HepG2 (cell line): ENCODE data around the gene BICRA. TPM values are rescaled to one million over a fixed set of nuclear protein-coding genes. Genes with fewer than 3 reads are reported as not detected.

Source experiments
- BHLHE40 ChIP-seq: IDR thresholded peaks from 2 replicates; pipeline ENCODE4 v1.6.1; 2011; ENCODE audit warnings: low read length, improper control_type of control experiment
- CEBPG ChIP-seq: IDR thresholded peaks from 2 replicates; pipeline ENCODE4 v1.6.1; 2016
- FUBP1 ChIP-seq: sonication (generic); formaldehyde crosslinking; IDR thresholded peaks from 2 replicates; pipeline ENCODE4 v1.5.1; 2020; ENCODE audit warnings: missing genetic modification reagents, mild to moderate bottlenecking, borderline replicate concordance
- KDM5A ChIP-seq: fragments of 200-600 bp; sonication (generic); IDR thresholded peaks from 2 replicates; pipeline ENCODE4 v1.7.0; 2018; ENCODE audit warnings: antibody characterized with exemption, mild to moderate bottlenecking, low read length, borderline replicate concordance
- KIAA2018 ChIP-seq: sonication (generic); formaldehyde crosslinking; IDR thresholded peaks from 2 replicates; pipeline ENCODE4 v1.5.0; 2020; ENCODE audit warnings: mild to moderate bottlenecking, missing genetic modification reagents, borderline replicate concordance
- NRL ChIP-seq: sonication (generic); formaldehyde crosslinking; IDR thresholded peaks from 2 replicates; pipeline ENCODE4 v1.5.0; 2020; ENCODE audit warnings: missing genetic modification reagents, mild to moderate bottlenecking, moderate library complexity, borderline replicate concordance
- PATZ1 ChIP-seq: sonication (generic); formaldehyde crosslinking; IDR thresholded peaks from 2 replicates; pipeline ENCODE4 v1.4.0; 2020; ENCODE audit warnings: missing genetic modification reagents
- RBFOX2 ChIP-seq: fragments of 200-400 bp; formaldehyde crosslinking; IDR thresholded peaks from 2 replicates; pipeline ENCODE4 v1.6.1; 2017; ENCODE audit warnings: low read depth, mild to moderate bottlenecking, low read length
- RBM22 ChIP-seq: fragments of 200-400 bp; formaldehyde crosslinking; optimal IDR thresholded peaks from 2 replicates; pipeline ENCODE3; 2017; ENCODE audit warnings: mild to moderate bottlenecking, low read length, moderate library complexity
- RFX1 ChIP-seq: fragments of 450-650 bp; IDR thresholded peaks from 2 replicates; pipeline ENCODE4 v1.6.1; 2017
- SPEN ChIP-seq: sonication (generic); formaldehyde crosslinking; IDR thresholded peaks from 2 replicates; pipeline ENCODE4 v1.5.1; 2020; ENCODE audit warnings: low read depth, mild to moderate bottlenecking, missing genetic modification reagents
- ZBTB26 ChIP-seq: IDR thresholded peaks from 2 replicates; pipeline ENCODE4 v1.6.1; 2016; ENCODE audit warnings: missing compliant biosample characterization, missing genetic modification reagents, borderline replicate concordance
- ZFP1 ChIP-seq: IDR thresholded peaks from 2 replicates; pipeline ENCODE4 v1.6.1; 2016
- ZNF136 ChIP-seq: sonication (generic); formaldehyde crosslinking; IDR thresholded peaks from 2 replicates; pipeline ENCODE4 v1.8.1; 2022; ENCODE audit warnings: low read depth, mild to moderate bottlenecking, moderate library complexity, missing genetic modification reagents
- ZNF556 ChIP-seq: sonication (generic); formaldehyde crosslinking; IDR thresholded peaks from 2 replicates; pipeline ENCODE4 v1.4.0; 2020; ENCODE audit warnings: mild to moderate bottlenecking, missing genetic modification reagents, borderline replicate concordance
- ZNF589 ChIP-seq: sonication (generic); formaldehyde crosslinking; conservative IDR thresholded peaks from 2 replicates; pipeline ENCODE4 v1.8.0; 2022; ENCODE audit warnings: mild to moderate bottlenecking, moderate library complexity, missing genetic modification reagents
- polyA plus RNA-seq, 8 experiments: library from polyadenylated mRNA; depleted of rRNA in 3 of 8; stranded (reverse) in 7 of 8; unstranded in 1 of 8; fragments of >200 nt; fragmentation: Illumina TruSeq in 4 of 8; extraction: Trizol in 4 of 8; gene quantifications; 2 replicates each; pipeline versions ENCODE4 v1.2.1 to v1.2.3, GENCODE V29; 2011 to 2016; ENCODE audit warnings: low read depth in 4 of 8, missing spikeins in 1 of 8, mixed read lengths in 1 of 8; ENCODE audit not compliant: insufficient read depth in 1 of 8
- total RNA-seq, 5 experiments: library from RNA; depleted of rRNA; stranded (reverse); fragments of >200 nt; fragmentation: Illumina TruSeq; extraction: Trizol; gene quantifications; 2 replicates each; pipeline ENCODE4 v1.2.3, GENCODE V29; 2016; ENCODE audit warnings: low read depth in 1 of 5

Gene BICRA
- total and polyA plus RNA-seq, 2 of the 13 experiments (the other 11 are each of a cell fraction or from before 2014, with no cell fraction given), result 0.55 to 0.71 TPM

- TF ChIP-seq PATZ1 (CRISPR knock-in tag) (peak; percentile 76), ZNF589 (CRISPR knock-in tag) (no peak), NRL (CRISPR knock-in tag) (no peak), ZNF556 (peak; percentile 86; the same call in 1 of the 2 replicates), CEBPG (CRISPR knock-in tag) (no peak), RBFOX2 (peak; percentile 91), FUBP1 (CRISPR knock-in tag) (no peak), BHLHE40 (no peak), RBM22 (no peak), RFX1 (no peak), KIAA2018 (no peak), ZBTB26 (no peak), KDM5A (no peak), ZFP1 (CRISPR knock-in tag) (no peak), SPEN (CRISPR knock-in tag) (no peak; the same call in 1 of the 2 replicates), ZNF136 (CRISPR knock-in tag) (no peak)
Observed at GRCh38 chr19:47608074-47608918, 638 bp upstream of the BICRA start (continued).
